NCI-H2107 treated with DMSO at 0.1 percent for 48 hours (cell line): ENCODE results near the gene RANBP3.

Source experiments
- DNase-seq: peaks from one replicate; lab custom pipeline; 2025; ENCODE audit not compliant: unreplicated experiment; lab: John Stamatoyannopoulos, UW

The RANBP3 gene

GRCh38 chr19:5908773-5909442, 69.0 kb downstream of the RANBP3 start:
- DNase-seq, result no peak

- no peak for DNase-seq
Measured at GRCh38 chr19:5907241-5907640, 70.7 kb downstream of the RANBP3 start.

- no peak for DNase-seq
Measured at GRCh38 chr19:5905114-5905778, 72.7 kb downstream of the RANBP3 start.

- DNase-seq, result peak; percentile 99
Measured at GRCh38 chr19:5904352-5905113, 73.4 kb downstream of the RANBP3 start, which contains the start of gene VMAC. Gene VMAC, plus strand, starts transcription at chr19:5904872. Its CDS starts 19 bp downstream, at chr19:5904891.

- DNase-seq, result peak; percentile 87
Measured at GRCh38 chr19:5903624-5904351, 74.2 kb downstream of the RANBP3 start, which contains the start of gene NDUFA11. Gene NDUFA11, minus strand, starts transcription at chr19:5903790. Its CDS starts 82 bp downstream, at chr19:5903708.

GRCh38 chr19:5903056-5903623, 74.8 kb downstream of the RANBP3 start:
- DNase-seq, result no peak

- no peak for DNase-seq
Measured at GRCh38 chr19:5900976-5901375, 77.0 kb downstream of the RANBP3 start.

GRCh38 chr19:5899728-5900526, 78.0 kb downstream of the RANBP3 start:
- no peak for DNase-seq

GRCh38 chr19:5897189-5897969, 80.6 kb downstream of the RANBP3 start:
- DNase-seq, result no peak

GRCh38 chr19:5896365-5897076, 81.4 kb downstream of the RANBP3 start:
- DNase-seq, result no peak

GRCh38 chr19:5895890-5896289, 82.0 kb downstream of the RANBP3 start:
- no peak for DNase-seq

GRCh38 chr19:5895409-5895808, 82.5 kb downstream of the RANBP3 start:
- DNase-seq, result no peak

GRCh38 chr19:5894704-5895349, 83.1 kb downstream of the RANBP3 start:
- DNase-seq, result no peak

- DNase-seq, result no peak
Measured at GRCh38 chr19:5893907-5894703, 83.8 kb downstream of the RANBP3 start.

GRCh38 chr19:5893296-5893903, 84.5 kb downstream of the RANBP3 start:
- DNase-seq, result no peak

GRCh38 chr19:5892772-5893275, 85.1 kb downstream of the RANBP3 start:
- DNase-seq, result no peak
